Upper lobe of left lung (tissue), 6 donors: ENCODE results near the gene TNFRSF17. TPM values are rescaled to one million over a fixed set of nuclear protein-coding genes. Genes with fewer than 3 reads are reported as not detected.
"Not testable (repeated sequence)": the region's sequence is repeated elsewhere in the genome, so short reads cannot be mapped to it uniquely, and the experiment has no call there.

Source experiments
- ATAC-seq, 2 donors: fragments of 200-7000 bp; cut with Tn5 transposase; one replicate each; pipeline ENCODE4 v1.9.1; 2022; ENCODE audit warnings: mild to moderate bottlenecking in 2 of 2, moderate library complexity in 2 of 2; ENCODE audit not compliant: low FRiP score in 2 of 2
- DNase-seq, 2 donors: peaks; one replicate each; pipeline ENCODE4 v3.0.0-alpha.2; 2019 to 2020
- H3K27ac ChIP-seq, 4 donors: fragments of 200-600 bp; sonication (generic); one replicate each; pipeline ENCODE4 v1.5.1; 2016 to 2019
- H3K27me3 ChIP-seq, 4 donors: fragments of 200-600 bp; sonication (generic); one replicate each; pipeline ENCODE4 v1.5.1; 2017 to 2019
- H3K36me3 ChIP-seq, 4 donors: fragments of 200-600 bp; sonication (generic); one replicate each; pipeline ENCODE4 v1.5.1; 2016 to 2019
- H3K4me1 ChIP-seq, 4 donors: fragments of 200-600 bp; sonication (generic); one replicate each; pipeline ENCODE4 v1.5.1; 2018 to 2019
- H3K4me3 ChIP-seq, 4 donors: fragments of 200-600 bp; sonication (generic); one replicate each; pipeline ENCODE4 v1.5.1; 2017 to 2019; ENCODE audit warnings: mild to moderate bottlenecking in 2 of 4, moderate library complexity in 1 of 4
- H3K9me3 ChIP-seq, 4 donors: fragments of 200-600 bp; sonication (generic); one replicate each; pipeline ENCODE4 v1.5.1; 2018 to 2019
- CTCF ChIP-seq, 6 experiments: fragments of 450-650 bp in 4 of 6; fragments of 200-600 bp in 2 of 6; sonication (generic) in 2 of 6; IDR thresholded peaks; one replicate each; pipeline ENCODE4 v1.5.1; 2016 to 2019; ENCODE audit warnings: antibody characterized with exemption in 6 of 6
- EP300 ChIP-seq, 4 donors: sonication (generic); formaldehyde crosslinking; IDR thresholded peaks; one replicate each; pipeline ENCODE4 v1.5.1; 2017; ENCODE audit warnings: antibody characterized with exemption in 4 of 4, control low read depth in 2 of 4
- POLR2A ChIP-seq, 4 donors: fragments of 450-650 bp; IDR thresholded peaks; one replicate each; pipeline ENCODE4 v1.5.1; 2016 to 2017; ENCODE audit warnings: antibody characterized with exemption in 4 of 4, mild to moderate bottlenecking in 2 of 4
- POLR2AphosphoS5 ChIP-seq, 2 donors: sonication (generic); formaldehyde crosslinking; IDR thresholded peaks; one replicate each; pipeline ENCODE4 v1.5.1; 2017; ENCODE audit warnings: antibody characterized with exemption in 2 of 2
- WGBS, 2 donors: methylation state at CpG; one replicate each; pipeline ENCODE4 v1.1.5; 2017 to 2018; 5-methylcytosine and 5-hydroxymethylcytosine counted together
- total RNA-seq, 6 donors: library from RNA; depleted of rRNA in 4 of 6; stranded (reverse); fragments of >200 nt in 4 of 6; gene quantifications; one replicate each; pipeline versions ENCODE4 v1.1.0 to v1.2.1, GENCODE V29; 2016 to 2021
- donor health status: DM: no; HTN: no; CAD: no; lungs with moderate emphysema.
- donor health status: DM: no; HTN: yes; CAD: no; lungs with severe emphysema.

TNFRSF17 gene
- total RNA-seq, 6 donors from 2014 or later = 1.6 to 2.9 (median 2.0) TPM; not detected in 3

DNA sequence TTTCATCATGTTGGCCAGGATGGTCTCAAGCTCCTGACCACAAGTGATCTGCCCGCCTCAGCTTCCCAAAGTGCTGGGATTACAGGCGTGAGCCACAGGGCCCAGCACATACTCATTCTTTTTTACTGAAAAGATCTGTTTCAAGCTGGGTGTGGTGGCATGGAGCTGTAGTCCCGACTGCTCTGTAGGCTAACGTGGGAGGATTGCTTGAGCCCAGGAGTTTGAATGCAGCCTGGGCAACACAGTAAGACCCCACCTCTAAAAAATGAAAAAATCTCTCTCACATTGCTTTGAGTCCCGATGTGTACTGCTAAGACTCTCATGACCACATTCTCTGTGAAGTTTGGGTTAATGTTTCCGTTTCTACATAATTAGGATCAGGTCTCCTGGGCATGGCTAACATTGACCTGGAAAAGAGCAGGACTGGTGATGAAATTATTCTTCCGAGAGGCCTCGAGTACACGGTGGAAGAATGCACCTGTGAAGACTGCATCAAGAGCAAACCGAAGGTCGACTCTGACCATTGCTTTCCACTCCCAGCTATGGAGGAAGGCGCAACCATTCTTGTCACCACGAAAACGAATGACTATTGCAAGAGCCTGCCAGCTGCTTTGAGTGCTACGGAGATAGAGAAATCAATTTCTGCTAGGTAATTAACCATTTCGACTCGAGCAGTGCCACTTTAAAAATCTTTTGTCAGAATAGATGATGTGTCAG lies 2.3 kb downstream of the TNFRSF17 start:
- H3K4me1 ChIP-seq = peaks cover 0 to 7% (median 0%) of the 10 kb centered on the region in 4 donors
- H3K4me3 ChIP-seq = no peak overlapping the region
- H3K27ac ChIP-seq = no peak overlapping the region
- no peak for TF ChIP-seq POLR2A (IDR thresholded peaks at IDR 0.05)
- TF ChIP-seq POLR2AphosphoS5 (IDR thresholded peaks at IDR 0.05) = no peak
- no peak for TF ChIP-seq EP300 (IDR thresholded peaks at IDR 0.05)
- no peak for TF ChIP-seq CTCF (IDR thresholded peaks at IDR 0.05)
- 72 to 73% methylated on average over 16 to 17 of the region's 17 CpGs for WGBS, 2 donors
- DNase-seq = peak in 1 of 2 donors; percentile 28
- ATAC-seq = peak in 1 of 2 donors; percentile 49
- H3K27me3 ChIP-seq = no peaks in the 10 kb centered on the region
- no peaks in the 10 kb centered on the region for H3K9me3 ChIP-seq
- H3K36me3 ChIP-seq = no peaks in the 10 kb centered on the region

DNA sequence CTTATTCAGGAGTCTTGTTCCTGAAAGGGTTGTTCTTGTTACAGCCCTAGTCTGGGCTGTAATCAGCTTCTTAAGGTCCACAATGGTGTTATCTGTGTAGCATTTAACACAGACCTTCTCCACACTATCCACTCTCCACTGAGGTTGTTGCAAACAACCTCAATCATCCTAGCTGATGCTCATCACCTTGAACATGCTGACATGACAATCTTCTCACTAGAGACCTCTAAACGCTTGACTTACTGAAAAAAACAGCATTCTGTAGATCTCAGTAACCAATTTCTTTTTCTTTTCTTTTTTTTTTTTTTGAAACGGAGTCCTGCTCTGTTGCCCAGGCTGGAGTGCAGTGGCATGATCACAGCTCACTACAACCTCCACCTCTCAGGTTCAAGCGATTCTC lies 3.6 kb downstream of the TNFRSF17 start:
- no peaks in the 10 kb centered on the region for H3K9me3 ChIP-seq
- no peaks in the 10 kb centered on the region for H3K36me3 ChIP-seq
- DNase-seq (no peak), ATAC-seq (no peak)
- no peak overlapping the region for H3K27ac ChIP-seq
- peaks cover 0 to 15% (median 0%) of the 10 kb centered on the region in 4 donors for H3K4me1 ChIP-seq
- TF ChIP-seq POLR2AphosphoS5 (IDR thresholded peaks at IDR 0.05) = no peak
- TF ChIP-seq POLR2A (IDR thresholded peaks at IDR 0.05) = no peak
- TF ChIP-seq EP300 (IDR thresholded peaks at IDR 0.05) = no peak
- TF ChIP-seq CTCF (IDR thresholded peaks at IDR 0.05) = no peak
- no peaks in the 10 kb centered on the region for H3K27me3 ChIP-seq
- 83 to 87% methylated on average over 3 of the region's 3 CpGs for WGBS, 2 donors
- no peak overlapping the region for H3K4me3 ChIP-seq

GRCh38 chr16:11970292-11970691 lies 5.3 kb downstream of the TNFRSF17 start:
- H3K36me3 ChIP-seq, DNase-seq, H3K27me3 ChIP-seq, H3K27ac ChIP-seq, H3K4me3 ChIP-seq, H3K9me3 ChIP-seq, ATAC-seq: not testable (repeated sequence)
- WGBS, 2 donors = 92 to 98% methylated on average over 5 of the region's 5 CpGs
- H3K4me1 ChIP-seq = peaks cover 0 to 16% (median under 1%) of the 10 kb centered on the region in 4 donors

DNA sequence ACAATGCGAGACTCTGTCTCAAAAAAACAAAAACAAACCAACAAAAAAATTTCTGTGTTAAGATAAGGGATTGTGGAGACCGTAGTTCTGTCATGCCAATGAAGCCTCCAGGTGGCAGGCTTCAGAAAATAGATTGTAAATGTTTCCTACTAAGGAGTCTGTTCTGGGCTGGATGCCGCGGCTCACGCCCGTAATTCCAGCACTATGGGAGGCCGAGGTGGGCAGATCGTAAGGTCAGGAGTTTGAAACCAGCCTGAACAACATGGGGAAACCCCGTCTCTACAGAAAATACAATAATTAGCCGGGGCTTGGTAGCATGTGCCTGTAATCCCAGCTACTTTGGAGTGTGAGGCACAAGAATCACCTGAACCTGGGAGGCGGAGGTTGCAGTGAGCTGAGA lies 7.1 kb downstream of the TNFRSF17 start:
- 71 to 92% methylated on average over 9 to 11 of the region's 11 CpGs for WGBS, 2 donors
- no peak overlapping the region for H3K4me3 ChIP-seq
- H3K9me3 ChIP-seq = no peaks in the 10 kb centered on the region
- DNase-seq (no peak), ATAC-seq (no peak)
- TF ChIP-seq EP300 (IDR thresholded peaks at IDR 0.05) = no peak
- TF ChIP-seq POLR2AphosphoS5 (IDR thresholded peaks at IDR 0.05) = no peak
- no peak for TF ChIP-seq CTCF (IDR thresholded peaks at IDR 0.05)
- TF ChIP-seq POLR2A (IDR thresholded peaks at IDR 0.05) = no peak
- H3K27me3 ChIP-seq = no peaks in the 10 kb centered on the region
- H3K27ac ChIP-seq = peak overlapping the region in 2 of 4 donors; percentile 45 to 60
- H3K4me1 ChIP-seq = peaks cover 8 to 20% (median 11%) of the 10 kb centered on the region in 4 donors
- H3K36me3 ChIP-seq = no peaks in the 10 kb centered on the region

GRCh38 chr16:11973070-11973469 lies 8.1 kb downstream of the TNFRSF17 start:
- DNase-seq = peak in 1 of 2 donors; percentile 67
- Histone ChIP-seq H3K4me3 (no peak overlapping the region), H3K27ac (peak overlapping the region in 2 of 4 donors; percentile 45 to 63), H3K36me3 (no peaks in the 10 kb centered on the region), H3K27me3 (no peaks in the 10 kb centered on the region), H3K9me3 (no peaks in the 10 kb centered on the region), H3K4me1 (peaks cover 11 to 28% (median 20%) of the 10 kb centered on the region in 4 donors)
- ATAC-seq = no peak
- TF ChIP-seq EP300 (IDR thresholded peaks at IDR 0.05) (no peak), POLR2A (IDR thresholded peaks at IDR 0.05) (no peak), POLR2AphosphoS5 (IDR thresholded peaks at IDR 0.05) (no peak), CTCF (IDR thresholded peaks at IDR 0.05) (no peak)
- WGBS, 2 donors = 64 to 74% methylated on average over 5 of the region's 5 CpGs
